A549 (cell line): ENCODE results near the gene KIF4B. TPM values are rescaled to one million over a fixed set of nuclear protein-coding genes. Genes with fewer than 3 reads are reported as not detected.

Experiments used
- ATAC-seq, 2 experiments: fragments of 200-7000 bp in 1 of 2; fragments of >200 bp in 1 of 2; cut with Nextera tagmentation in 1 of 2; cut with Tn5 transposase in 1 of 2; 3 replicates each; pipeline versions ENCODE4 v1.8.0 to v1.9.1; 2018 to 2020; ENCODE audit warnings: mild to moderate bottlenecking in 1 of 2, moderate library complexity in 1 of 2
- CTCF ChIA-PET: fragments of 300-600 bp; sonication (Branson Sonifier 250); formaldehyde crosslinking; extraction: SDS; loops from one replicate; lab custom pipeline; 2021; ENCODE audit warnings: antibody characterized with exemption, inconsistent platforms; lab: Yijun Ruan, JAX
- POLR2A ChIA-PET: fragments of 350-600 bp; formaldehyde crosslinking; extraction: SDS; loops from one replicate; lab custom pipeline; 2021; ENCODE audit warnings: antibody characterized with exemption, inconsistent platforms; lab: Yijun Ruan, JAX
- DNase-seq, 2 experiments: peaks; one replicate each; pipeline versions ENCODE4 v3.0.0 to v3.0.0-alpha.2; 2011 to 2016; ENCODE audit warnings: low read depth in 1 of 2, low spot score in 1 of 2
- FAIRE-seq: peaks from 2 replicates; lab custom pipeline; 2011; peaks lifted over from hg19 to GRCh38; lab: Jason Lieb, UNC
- H3K27ac ChIP-seq, 2 experiments: fragments of >200 bp; sonication (Bioruptor Twin); formaldehyde crosslinking; 3 replicates each; pipeline ENCODE4 v1.5.1; 2016 to 2017
- H3K4me1 ChIP-seq: fragments of >200 bp; sonication (Bioruptor Twin); formaldehyde crosslinking; 3 replicates; pipeline ENCODE4 v1.6.1; 2016
- H3K4me2 ChIP-seq: fragments of >200 bp; sonication (Bioruptor Twin); formaldehyde crosslinking; 3 replicates; pipeline ENCODE4 v1.6.1; 2016
- H3K4me3 ChIP-seq: fragments of >200 bp; sonication (Bioruptor Twin); formaldehyde crosslinking; 3 replicates; pipeline ENCODE4 v1.5.1; 2016
- H3K9me3 ChIP-seq: fragments of >200 bp; sonication (Bioruptor Twin); formaldehyde crosslinking; 3 replicates; pipeline ENCODE4 v1.6.1; 2016
- BCL3 ChIP-seq: fragments of >200 bp; sonication (Bioruptor Twin); formaldehyde crosslinking; IDR thresholded peaks from 3 replicates; pipeline ENCODE4 v1.6.1; 2016
- BHLHE40 ChIP-seq: IDR thresholded peaks from 2 replicates; pipeline ENCODE4 v1.6.1; 2012; ENCODE audit warnings: low read depth, low read length, inconsistent platforms
- CBX2 ChIP-seq: fragments of 200-600 bp; sonication (generic); IDR thresholded peaks from 2 replicates; pipeline ENCODE4 v1.6.1; 2016; ENCODE audit warnings: low read depth, mild to moderate bottlenecking, borderline replicate concordance
- CEBPB ChIP-seq, 2 experiments: fragments of >200 bp in 1 of 2; sonication (Bioruptor Twin) in 1 of 2; formaldehyde crosslinking in 1 of 2; IDR thresholded peaks; 2 replicates each; pipeline ENCODE4 v1.6.1; 2012 to 2016
- CHD2 ChIP-seq: fragments of 150-350 bp; IDR thresholded peaks from 2 replicates; pipeline ENCODE4 v1.6.1; 2014; ENCODE audit warnings: low read length; ENCODE audit not compliant: partially characterized antibody
- EP300 ChIP-seq, 2 experiments: fragments of >200 bp; sonication (Bioruptor Twin); formaldehyde crosslinking; IDR thresholded peaks; 2 replicates in 1 of 2; 3 replicates in 1 of 2; pipeline ENCODE4 v1.6.1; 2016 to 2017
- FOSB ChIP-seq: fragments of 250-450 bp; sonication (Bioruptor Pico); IDR thresholded peaks from 2 replicates; pipeline ENCODE4 v1.5.0; 2020; ENCODE audit warnings: mild to moderate bottlenecking, moderate library complexity
- FOSL2 ChIP-seq, 2 experiments: fragments of 450-650 bp in 1 of 2; fragments of >200 bp in 1 of 2; sonication (Bioruptor Twin) in 1 of 2; formaldehyde crosslinking; IDR thresholded peaks; 2 replicates each; pipeline versions ENCODE4 v1.5.0 to v1.6.1; 2016 to 2020; ENCODE audit warnings: mild to moderate bottlenecking in 1 of 2, moderate library complexity in 1 of 2
- FOXS1 ChIP-seq: fragments of 250-450 bp; sonication (Bioruptor Pico); IDR thresholded peaks from 2 replicates; pipeline ENCODE4 v1.5.0; 2020; ENCODE audit warnings: mild to moderate bottlenecking, moderate library complexity
- HEYL ChIP-seq: fragments of 250-450 bp; sonication (Bioruptor Pico); IDR thresholded peaks from 2 replicates; pipeline ENCODE4 v1.8.0; 2021; ENCODE audit warnings: mild to moderate bottlenecking, moderate library complexity
- HMGXB4 ChIP-seq: fragments of 250-450 bp; sonication (Bioruptor Pico); IDR thresholded peaks from 2 replicates; pipeline ENCODE4 v1.5.0; 2021; ENCODE audit warnings: mild to moderate bottlenecking, moderate library complexity, borderline replicate concordance
- HOXB13 ChIP-seq: fragments of 250-450 bp; sonication (Bioruptor Pico); IDR thresholded peaks from 2 replicates; pipeline ENCODE4 v1.5.0; 2020; ENCODE audit warnings: low read depth, mild to moderate bottlenecking, moderate library complexity
- JUN ChIP-seq, 2 experiments: fragments of >200 bp; sonication (Bioruptor Twin); formaldehyde crosslinking; IDR thresholded peaks; 2 replicates in 1 of 2; 3 replicates in 1 of 2; pipeline ENCODE4 v1.6.1; 2016 to 2017
- MAFK ChIP-seq: fragments of 450-650 bp; IDR thresholded peaks from 2 replicates; pipeline ENCODE4 v1.6.1; 2014; ENCODE audit not compliant: partially characterized antibody
- NR3C1 ChIP-seq: fragments of >200 bp; sonication (Bioruptor Twin); formaldehyde crosslinking; IDR thresholded peaks from 3 replicates; pipeline ENCODE4 v1.6.1; 2017
- PHF8 ChIP-seq: fragments of 200-600 bp; sonication (generic); IDR thresholded peaks from 2 replicates; pipeline ENCODE4 v1.6.1; 2016; ENCODE audit warnings: low read depth, mild to moderate bottlenecking, antibody characterized with exemption, moderate library complexity, borderline replicate concordance
- POLR2A ChIP-seq: IDR thresholded peaks from 2 replicates; pipeline ENCODE4 v1.6.1; 2012; ENCODE audit warnings: mild to moderate bottlenecking, low read length
- RAD21 ChIP-seq, 2 experiments: fragments of >200 bp in 1 of 2; sonication (Bioruptor Twin) in 1 of 2; formaldehyde crosslinking in 1 of 2; IDR thresholded peaks in 1 of 2; conservative IDR thresholded peaks in 1 of 2; 2 replicates in 1 of 2; 3 replicates in 1 of 2; pipeline ENCODE4 v1.6.1; 2012 to 2018; ENCODE audit warnings: inconsistent platforms in 1 of 2
- RCOR1 ChIP-seq: fragments of 150-350 bp; IDR thresholded peaks from 2 replicates; pipeline ENCODE4 v1.6.1; 2014; ENCODE audit warnings: antibody characterized with exemption, low read length, low read depth
- SMC3 ChIP-seq: fragments of >200 bp; sonication (Bioruptor Twin); formaldehyde crosslinking; IDR thresholded peaks from 3 replicates; pipeline ENCODE4 v1.6.1; 2018; ENCODE audit warnings: inconsistent platforms
- SREBF2 ChIP-seq: fragments of 450-650 bp; IDR thresholded peaks from 2 replicates; pipeline ENCODE4 v1.6.1; 2014; ENCODE audit warnings: mild to moderate bottlenecking, moderate library complexity
- TFCP2L1 ChIP-seq: fragments of 250-450 bp; sonication (Bioruptor Pico); IDR thresholded peaks from 2 replicates; pipeline ENCODE4 v1.5.0; 2021; ENCODE audit warnings: mild to moderate bottlenecking
- TP53 ChIP-seq: fragments of 250-450 bp; sonication (Bioruptor Pico); IDR thresholded peaks from 2 replicates; pipeline ENCODE4 v1.5.0; 2021; ENCODE audit warnings: mild to moderate bottlenecking, moderate library complexity
- ZFP36 ChIP-seq: fragments of 450-650 bp; IDR thresholded peaks from 2 replicates; pipeline ENCODE4 v1.6.1; 2014; ENCODE audit warnings: borderline replicate concordance; ENCODE audit not compliant: partially characterized antibody
- WGBS: methylation state at CpG from one replicate; pipeline ENCODE4 v1.1.6; 2017; ENCODE audit errors: missing lambda C conversion rate; 5-methylcytosine and 5-hydroxymethylcytosine counted together
- polyA plus RNA-seq, 4 experiments: library from polyadenylated mRNA; depleted of rRNA in 3 of 4; stranded (reverse); fragments of >200 nt; fragmentation: RNase III in 1 of 4; extraction: RNeasy Plus Mini Kit Qiagen cat#74134 plus additional on column Dnase treatment in 1 of 4; gene quantifications; 2 replicates in 3 of 4; 3 replicates in 1 of 4; pipeline ENCODE4 v1.2.3, GENCODE V29; 2011 to 2017
- TF ChIP-seq, protein P1 (sequence below): IDR thresholded peaks from 2 replicates; pipeline ENCODE4 v1.6.1; 2012
- TF ChIP-seq, protein P2 (sequence below): fragments of 450-650 bp; IDR thresholded peaks from 2 replicates; pipeline ENCODE4 v1.6.1; 2014; ENCODE audit warnings: antibody characterized with exemption

KIF4B gene
- polyA plus RNA-seq, 2 of the 4 experiments (the other 2 are of a cell fraction), result 0.05 to 0.13 TPM

- H3K4me1 ChIP-seq, result no peaks in the 10 kb centered on the region
- H3K4me2 ChIP-seq, result no peak overlapping the region
- DNase-seq (no peak), ATAC-seq (no peak)
- H3K9me3 ChIP-seq, result no peaks in the 10 kb centered on the region
- TF ChIP-seq HMGXB4 (CRISPR knock-in tag) (no peak), POLR2A (no peak), FOSB (CRISPR knock-in tag) (no peak), TFCP2L1 (CRISPR knock-in tag) (no peak), FOXS1 (CRISPR knock-in tag) (no peak), FOSL2 (IDR thresholded peaks at IDR 0.05) (no peak), FOSL2 (CRISPR knock-in tag; IDR thresholded peaks at IDR 0.05) (no peak), SMC3 (no peak), RAD21 (conservative IDR thresholded peaks at IDR 0.05 in 1 of 2, IDR thresholded peaks at IDR 0.05 in 1 of 2) (no peak), ZFP36 (no peak), NR3C1 (no peak), JUN (IDR thresholded peaks at IDR 0.05) (no peak), HOXB13 (CRISPR knock-in tag) (no peak), CHD2 (no peak)
- TF ChIP-seq, protein P1, sequence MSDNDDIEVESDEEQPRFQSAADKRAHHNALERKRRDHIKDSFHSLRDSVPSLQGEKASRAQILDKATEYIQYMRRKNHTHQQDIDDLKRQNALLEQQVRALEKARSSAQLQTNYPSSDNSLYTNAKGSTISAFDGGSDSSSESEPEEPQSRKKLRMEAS, result no peak
- TF ChIP-seq, all 56 proteins: peak for 0
- CTCF ChIA-PET, result interaction anchor here (2.0 to 3.7 kb wide), 2 partner anchors 14 to 17 kb away, joined by 8 to 11 read pairs; no protein-coding TSS in a partner anchor
- 35% methylated on average over 2 of the region's 2 CpGs for WGBS
- POLR2A ChIA-PET, result no interaction called here
- no peak for FAIRE-seq
- Histone ChIP-seq H3K27ac (no peak overlapping the region), H3K4me3 (no peak overlapping the region)
Measured at GRCh38 chr5:154989626-154990025, 23.9 kb upstream of the KIF4B start.

- Histone ChIP-seq H3K9me3 (no peaks in the 10 kb centered on the region), H3K4me2 (no peak overlapping the region), H3K27ac (no peak overlapping the region), H3K4me3 (no peak overlapping the region), H3K4me1 (no peaks in the 10 kb centered on the region)
- FAIRE-seq, result no peak
- TF ChIP-seq PHF8, result no peak
- no peak for TF ChIP-seq MAFK
- TF ChIP-seq EP300 (IDR thresholded peaks at IDR 0.05), result no peak
- no peak for TF ChIP-seq BHLHE40
- no peak for DNase-seq
- POLR2A ChIA-PET, result no interaction called here
- no peak for ATAC-seq
- whole genome bisulfite sequencing, result 25% methylated on average over 1 of the region's 2 CpGs
- CTCF ChIA-PET, result interaction anchor here (0.6 kb wide), 1 partner anchor 9 kb away, joined by 3 read pairs; no protein-coding TSS in a partner anchor
Measured at GRCh38 chr5:154993461-154993860, 20.1 kb upstream of the KIF4B start.

DNA sequence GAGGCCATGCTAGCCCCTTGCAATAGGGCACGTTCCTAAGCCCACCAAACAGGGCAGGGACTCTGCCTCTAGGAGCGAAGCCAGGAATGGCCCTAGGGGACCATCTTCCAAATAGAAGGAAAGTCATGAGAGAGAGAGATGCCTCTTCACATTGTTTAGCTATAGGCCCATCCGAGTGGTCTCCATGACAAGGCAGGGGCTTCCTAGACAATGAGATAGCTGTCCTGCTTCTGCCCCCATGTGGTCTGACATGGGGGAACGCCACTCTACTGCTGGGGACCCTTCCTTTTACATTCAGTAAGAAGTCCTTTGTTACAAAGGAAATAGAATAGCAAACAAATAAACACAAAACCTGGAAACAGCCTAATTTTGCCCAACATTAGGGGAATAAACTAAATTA lies 17.9 kb upstream of the KIF4B start:
- ATAC-seq (no peak), DNase-seq (no peak), FAIRE-seq (no peak)
- Histone ChIP-seq H3K9me3 (no peaks in the 10 kb centered on the region), H3K27ac (no peak overlapping the region), H3K4me3 (no peak overlapping the region), H3K4me2 (no peak overlapping the region), H3K4me1 (no peaks in the 10 kb centered on the region)
- TF ChIP-seq, protein P2, sequence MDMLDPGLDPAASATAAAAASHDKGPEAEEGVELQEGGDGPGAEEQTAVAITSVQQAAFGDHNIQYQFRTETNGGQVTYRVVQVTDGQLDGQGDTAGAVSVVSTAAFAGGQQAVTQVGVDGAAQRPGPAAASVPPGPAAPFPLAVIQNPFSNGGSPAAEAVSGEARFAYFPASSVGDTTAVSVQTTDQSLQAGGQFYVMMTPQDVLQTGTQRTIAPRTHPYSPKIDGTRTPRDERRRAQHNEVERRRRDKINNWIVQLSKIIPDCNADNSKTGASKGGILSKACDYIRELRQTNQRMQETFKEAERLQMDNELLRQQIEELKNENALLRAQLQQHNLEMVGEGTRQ, result no peak
- no peak for TF ChIP-seq HEYL (CRISPR knock-in tag)
- no peak for TF ChIP-seq RCOR1
- TF ChIP-seq BHLHE40, result no peak
- no peak for TF ChIP-seq CBX2
- no peak for TF ChIP-seq TFCP2L1 (CRISPR knock-in tag)
- TF ChIP-seq NR3C1, result no peak
- TF ChIP-seq EP300 (IDR thresholded peaks at IDR 0.05), result no peak
- no peak for TF ChIP-seq CHD2
- TF ChIP-seq CEBPB (IDR thresholded peaks at IDR 0.05), result no peak
- TF ChIP-seq SREBF2, result no peak
- no peak for TF ChIP-seq BCL3
- TF ChIP-seq TP53, result no peak
- ChIA-PET CTCF (interaction anchor here (0.6 to 1.4 kb wide), 3 partner anchors 23 to 1377 kb away, joined by 3 to 4 read pairs (median 4); no protein-coding TSS in a partner anchor), POLR2A (no interaction called here)
- 41% methylated on average over 4 of the region's 4 CpGs for WGBS
